CD14-positive monocyte (primary cell): ENCODE measurements around the gene OAS1. TPM values are rescaled to one million over a fixed set of nuclear protein-coding genes. Genes with fewer than 3 reads are reported as not detected.
"Not testable (repeated sequence)": the region's sequence is repeated elsewhere in the genome, so short reads cannot be mapped to it uniquely, and the experiment has no call there.

Experiments
- DNase-seq, 3 donors: peaks; one replicate each; pipeline ENCODE4 v3.0.0-alpha.2; 2011 to 2022
- H2AFZ ChIP-seq: 2 replicates; pipeline ENCODE4 v1.6.0; 2012; ENCODE audit warnings: mild to moderate bottlenecking, low read depth, low read length, inconsistent platforms; ENCODE audit not compliant: insufficient read depth, poor library complexity, severe bottlenecking
- H3K27ac ChIP-seq, 2 donors: 1 replicate in 1 of 2; 2 replicates in 1 of 2; pipeline ENCODE4 v1.5.1; 2012 to 2013; ENCODE audit warnings: low read length in 2 of 2, control low read depth in 1 of 2, inconsistent platforms in 1 of 2, low read depth in 1 of 2, mild to moderate bottlenecking in 1 of 2
- H3K27me3 ChIP-seq, 2 donors: one replicate each; pipeline versions ENCODE4 v1.6.0 to v1.6.1; 2011 to 2013; ENCODE audit warnings: low read length in 2 of 2; ENCODE audit not compliant: control insufficient read depth in 2 of 2, insufficient read depth in 2 of 2
- H3K36me3 ChIP-seq, 2 donors: replicated peaks in 1 of 2; 1 replicate in 1 of 2; 2 replicates in 1 of 2; pipeline versions ENCODE4 v1.5.1 to v1.6.1; 2012 to 2013; ENCODE audit warnings: low read length in 2 of 2, control low read depth in 1 of 2, inconsistent platforms in 1 of 2, mild to moderate bottlenecking in 1 of 2; ENCODE audit not compliant: insufficient read depth in 2 of 2, control insufficient read depth in 1 of 2
- H3K4me1 ChIP-seq, 2 donors: 1 replicate in 1 of 2; 2 replicates in 1 of 2; pipeline versions ENCODE4 v1.5.1 to v1.6.1; 2012 to 2013; ENCODE audit warnings: low read length in 2 of 2, control low read depth in 1 of 2, inconsistent platforms in 1 of 2, mild to moderate bottlenecking in 1 of 2, moderate library complexity in 1 of 2; ENCODE audit not compliant: insufficient read depth in 2 of 2, control insufficient read depth in 1 of 2
- H3K4me2 ChIP-seq: replicated peaks from 2 replicates; pipeline ENCODE3; 2012; ENCODE audit warnings: low read length, moderate library complexity, mild to moderate bottlenecking; ENCODE audit not compliant: poor library complexity, severe bottlenecking; ENCODE audit errors: extremely low read depth
- H3K4me3 ChIP-seq, 3 experiments: fragments of 200-600 bp in 1 of 3; sonication (generic) in 1 of 3; replicated peaks in 1 of 3; 1 replicate in 2 of 3; 2 replicates in 1 of 3; pipeline ENCODE4 v1.5.1; 2011 to 2013; ENCODE audit warnings: low read length in 3 of 3, mild to moderate bottlenecking in 3 of 3, control low read depth in 2 of 3, low read depth in 2 of 3, inconsistent platforms in 1 of 3, moderate library complexity in 1 of 3
- H3K79me2 ChIP-seq: 2 replicates; pipeline ENCODE4 v1.6.0; 2012; ENCODE audit warnings: mild to moderate bottlenecking, control low read depth, inconsistent platforms, low read length, moderate library complexity; ENCODE audit not compliant: insufficient read depth
- H3K9ac ChIP-seq: 2 replicates; pipeline ENCODE4 v1.6.0; 2017; ENCODE audit warnings: low read length, mild to moderate bottlenecking; ENCODE audit not compliant: insufficient read depth, poor library complexity, severe bottlenecking
- H3K9me3 ChIP-seq, 2 donors: replicated peaks in 1 of 2; 1 replicate in 1 of 2; 2 replicates in 1 of 2; pipeline versions ENCODE4 v1.5.1 to v1.6.1; 2012 to 2013; ENCODE audit warnings: low read length in 2 of 2, control low read depth in 1 of 2; ENCODE audit not compliant: control insufficient read depth in 1 of 2, insufficient read depth in 1 of 2
- H4K20me1 ChIP-seq: 2 replicates; pipeline ENCODE4 v1.6.0; 2012; ENCODE audit warnings: mild to moderate bottlenecking, low read length, control low read depth, moderate library complexity; ENCODE audit not compliant: insufficient read depth
- H3K27ac Mint-ChIP-seq, 7 donors: one replicate each; pipeline ENCODE4 v1.8.0; 2020; ENCODE audit warnings: mild to moderate bottlenecking in 7 of 7, mixed read lengths in 7 of 7, moderate library complexity in 6 of 7, inconsistent platforms in 2 of 7
- H3K27me3 Mint-ChIP-seq, 3 donors: one replicate each; pipeline ENCODE4 v1.8.0; 2021 to 2022; ENCODE audit warnings: low read depth in 3 of 3, mild to moderate bottlenecking in 3 of 3, mixed read lengths in 3 of 3, moderate library complexity in 3 of 3, inconsistent platforms in 1 of 3
- H3K36me3 Mint-ChIP-seq, 2 donors: one replicate each; pipeline ENCODE4 v1.8.0; 2020; ENCODE audit warnings: mixed read lengths in 2 of 2, inconsistent platforms in 1 of 2, mild to moderate bottlenecking in 1 of 2
- H3K4me1 Mint-ChIP-seq: one replicate; pipeline ENCODE4 v1.8.0; 2020; ENCODE audit warnings: mild to moderate bottlenecking, mixed read lengths
- H3K4me3 Mint-ChIP-seq, 2 donors: one replicate each; pipeline ENCODE4 v1.8.0; 2020; ENCODE audit warnings: mild to moderate bottlenecking in 2 of 2, mixed read lengths in 2 of 2, moderate library complexity in 1 of 2
- H3K9me3 Mint-ChIP-seq, 7 donors: one replicate each; pipeline ENCODE4 v1.8.0; 2020 to 2022; ENCODE audit warnings: mixed read lengths in 7 of 7, mild to moderate bottlenecking in 6 of 7, moderate library complexity in 6 of 7, inconsistent platforms in 2 of 7
- WGBS: methylation state at CpG from one replicate; pipeline ENCODE4 v1.1.5; 2013; ENCODE audit warnings: missing lambda C conversion rate; ENCODE audit not compliant: insufficient coverage; 5-methylcytosine and 5-hydroxymethylcytosine counted together
- intact Hi-C, 2 donors: fragments of 100-400 bp; cut with micrococcal nuclease; formaldehyde crosslinking; loops; one replicate each; pipeline versions ENCODE4 v1.15.0 to v1.15.1; 2023
- polyA plus RNA-seq, 3 donors: library from polyadenylated mRNA; depleted of rRNA in 1 of 3; unstranded in 2 of 3; stranded (reverse) in 1 of 3; fragments of 300-500 nt in 2 of 3; fragments of >200 nt in 1 of 3; fragmentation: Illumina TruSeq in 2 of 3; gene quantifications; 1 replicate in 2 of 3; 2 replicates in 1 of 3; pipeline ENCODE4 v1.2.3, GENCODE V29; 2012 to 2021
- TF ChIP-seq, protein P1 (sequence below): fragments of 200-600 bp; IDR thresholded peaks from one replicate; pipeline ENCODE4 v1.8.0; 2022; ENCODE audit warnings: antibody characterized with exemption, mild to moderate bottlenecking

The OAS1 gene
- polyA plus RNA-seq, 3 donors, result 111 to 237 (median 237) TPM

DNA sequence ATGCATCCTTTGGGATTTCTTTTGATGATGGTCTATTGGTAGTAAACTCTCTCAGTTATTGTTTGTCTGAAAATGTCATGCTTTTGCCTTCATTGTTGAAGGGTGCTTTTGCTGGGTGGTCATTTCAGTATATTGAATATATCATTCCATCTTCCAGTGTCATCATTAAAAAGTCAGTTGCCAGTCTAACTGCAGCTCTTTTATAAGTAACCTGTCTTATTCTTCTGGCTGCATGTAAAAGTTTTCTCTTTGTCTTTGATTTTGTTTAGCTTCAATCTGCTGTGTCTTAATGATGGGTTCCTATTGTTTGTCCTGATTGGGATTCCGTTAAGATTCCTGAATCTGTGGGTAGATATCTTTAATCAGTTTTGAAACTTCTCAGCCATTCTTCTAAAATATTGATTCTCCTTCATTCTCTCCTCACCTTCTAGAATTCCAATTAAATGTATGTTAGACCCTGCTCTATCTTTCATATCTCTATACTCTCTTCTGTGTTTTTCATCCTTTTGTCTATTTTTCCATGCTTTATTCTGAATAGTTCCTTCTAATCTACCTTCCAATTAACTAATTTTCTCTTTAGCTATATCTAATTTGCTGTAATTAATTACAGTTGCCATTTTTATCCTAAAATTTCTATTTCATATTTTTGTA, 6.4 kb downstream of the OAS1 start:
- Mint-ChIP-seq H3K27ac (no peak overlapping the region), H3K4me1 (peaks cover 43% of the 10 kb centered on the region), H3K4me3 (no peak overlapping the region), H3K27me3 (peaks cover 0 to 1% (median 0%) of the 10 kb centered on the region in 3 donors), H3K9me3 (peaks cover 17 to 38% (median 22%) of the 10 kb centered on the region in 7 donors), H3K36me3 (peaks cover 93 to 98% of the 10 kb centered on the region in 2 donors)
- Histone ChIP-seq H3K27ac (no peak overlapping the region), H3K4me2 (no peak overlapping the region), H3K9me3 (peaks cover 7 to 23% of the 10 kb centered on the region in 2 donors), H3K4me1 (peaks cover 26 to 29% of the 10 kb centered on the region in 2 donors), H3K27me3 (no peaks in the 10 kb centered on the region), H3K9ac (no peak overlapping the region), H2AFZ (no peak overlapping the region), H3K79me2 (peaks cover 48% of the 10 kb centered on the region), H3K36me3 (peaks cover 74 to 86% of the 10 kb centered on the region in 2 donors), H3K4me3 (peak overlapping the region in 1 of 3 experiments; percentile 8), H4K20me1 (peaks cover 97% of the 10 kb centered on the region)
- no CpG with 5 or more reads among the region's 1 CpG for WGBS
- TF ChIP-seq, protein P1, sequence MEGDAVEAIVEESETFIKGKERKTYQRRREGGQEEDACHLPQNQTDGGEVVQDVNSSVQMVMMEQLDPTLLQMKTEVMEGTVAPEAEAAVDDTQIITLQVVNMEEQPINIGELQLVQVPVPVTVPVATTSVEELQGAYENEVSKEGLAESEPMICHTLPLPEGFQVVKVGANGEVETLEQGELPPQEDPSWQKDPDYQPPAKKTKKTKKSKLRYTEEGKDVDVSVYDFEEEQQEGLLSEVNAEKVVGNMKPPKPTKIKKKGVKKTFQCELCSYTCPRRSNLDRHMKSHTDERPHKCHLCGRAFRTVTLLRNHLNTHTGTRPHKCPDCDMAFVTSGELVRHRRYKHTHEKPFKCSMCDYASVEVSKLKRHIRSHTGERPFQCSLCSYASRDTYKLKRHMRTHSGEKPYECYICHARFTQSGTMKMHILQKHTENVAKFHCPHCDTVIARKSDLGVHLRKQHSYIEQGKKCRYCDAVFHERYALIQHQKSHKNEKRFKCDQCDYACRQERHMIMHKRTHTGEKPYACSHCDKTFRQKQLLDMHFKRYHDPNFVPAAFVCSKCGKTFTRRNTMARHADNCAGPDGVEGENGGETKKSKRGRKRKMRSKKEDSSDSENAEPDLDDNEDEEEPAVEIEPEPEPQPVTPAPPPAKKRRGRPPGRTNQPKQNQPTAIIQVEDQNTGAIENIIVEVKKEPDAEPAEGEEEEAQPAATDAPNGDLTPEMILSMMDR, result no peak
- intact Hi-C loops, result no loop called here
- DNase-seq, result no peak

DNA sequence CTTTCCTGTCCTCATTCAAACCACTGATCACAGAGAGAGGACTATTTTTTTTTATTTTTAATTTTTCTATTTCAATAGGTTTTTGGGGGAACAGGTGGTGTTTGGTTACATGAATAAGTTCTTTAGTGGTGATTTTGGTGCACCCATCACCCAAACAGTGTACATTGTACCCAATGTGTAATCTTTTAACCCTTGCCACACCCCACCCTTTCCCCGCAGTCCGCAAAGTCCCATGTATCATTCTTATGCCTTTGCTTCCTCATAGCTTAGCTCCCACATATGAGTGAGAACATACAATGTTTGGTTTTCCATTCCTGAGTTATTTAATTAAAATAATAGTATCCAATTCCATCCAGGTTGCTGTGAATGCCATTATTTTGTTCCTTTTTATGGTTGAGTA, 7.1 kb downstream of the OAS1 start:
- H3K4me3 Mint-ChIP-seq, H3K27ac Mint-ChIP-seq, H2AFZ ChIP-seq, H3K27me3 Mint-ChIP-seq, H3K4me2 ChIP-seq, DNase-seq, H3K4me3 ChIP-seq, intact Hi-C loops, H3K27ac ChIP-seq, H3K9ac ChIP-seq, H3K27me3 ChIP-seq: not testable (repeated sequence)
- H3K4me1 Mint-ChIP-seq, result peaks cover 36% of the 10 kb centered on the region
- Histone ChIP-seq H3K36me3 (peaks cover 77 to 88% of the 10 kb centered on the region in 2 donors), H3K9me3 (peaks cover 7 to 23% of the 10 kb centered on the region in 2 donors), H3K79me2 (peaks cover 41% of the 10 kb centered on the region), H4K20me1 (peaks cover 97% of the 10 kb centered on the region), H3K4me1 (peaks cover 19 to 21% of the 10 kb centered on the region in 2 donors)
- H3K36me3 Mint-ChIP-seq, result peaks cover 94 to 98% of the 10 kb centered on the region in 2 donors
- peaks cover 17 to 38% (median 22%) of the 10 kb centered on the region in 7 donors for H3K9me3 Mint-ChIP-seq
- WGBS, result no CpG with 5 or more reads among the region's 2 CpGs
